A549 (cell line): Measurements from ENCODE around the gene AMPD3. TPM values are rescaled to one million over a fixed set of nuclear protein-coding genes. Genes with fewer than 3 reads are reported as not detected.

ENCODE experiments used
- ATAC-seq, 2 experiments: fragments of 200-7000 bp in 1 of 2; fragments of >200 bp in 1 of 2; cut with Nextera tagmentation in 1 of 2; cut with Tn5 transposase in 1 of 2; 3 replicates each; pipeline versions ENCODE4 v1.8.0 to v1.9.1; 2018 to 2020; ENCODE audit warnings: mild to moderate bottlenecking in 1 of 2, moderate library complexity in 1 of 2
- CTCF ChIA-PET: fragments of 300-600 bp; sonication (Branson Sonifier 250); formaldehyde crosslinking; extraction: SDS; loops from one replicate; lab custom pipeline; 2021; ENCODE audit warnings: antibody characterized with exemption, inconsistent platforms; lab: Yijun Ruan, JAX
- POLR2A ChIA-PET: fragments of 350-600 bp; formaldehyde crosslinking; extraction: SDS; loops from one replicate; lab custom pipeline; 2021; ENCODE audit warnings: antibody characterized with exemption, inconsistent platforms; lab: Yijun Ruan, JAX
- DNase-seq, 2 experiments: peaks; one replicate each; pipeline versions ENCODE4 v3.0.0 to v3.0.0-alpha.2; 2011 to 2016; ENCODE audit warnings: low read depth in 1 of 2, low spot score in 1 of 2
- FAIRE-seq: peaks from 2 replicates; lab custom pipeline; 2011; peaks lifted over from hg19 to GRCh38; lab: Jason Lieb, UNC
- H3K27ac ChIP-seq, 2 experiments: fragments of >200 bp; sonication (Bioruptor Twin); formaldehyde crosslinking; 3 replicates each; pipeline ENCODE4 v1.5.1; 2016 to 2017
- H3K4me1 ChIP-seq: fragments of >200 bp; sonication (Bioruptor Twin); formaldehyde crosslinking; 3 replicates; pipeline ENCODE4 v1.6.1; 2016
- H3K4me2 ChIP-seq: fragments of >200 bp; sonication (Bioruptor Twin); formaldehyde crosslinking; 3 replicates; pipeline ENCODE4 v1.6.1; 2016
- H3K4me3 ChIP-seq: fragments of >200 bp; sonication (Bioruptor Twin); formaldehyde crosslinking; 3 replicates; pipeline ENCODE4 v1.5.1; 2016
- H3K9me3 ChIP-seq: fragments of >200 bp; sonication (Bioruptor Twin); formaldehyde crosslinking; 3 replicates; pipeline ENCODE4 v1.6.1; 2016
- ATOH8 ChIP-seq: fragments of 250-450 bp; sonication (Bioruptor Pico); IDR thresholded peaks from 2 replicates; pipeline ENCODE4 v1.5.0; 2020; ENCODE audit warnings: low read depth, mild to moderate bottlenecking, moderate library complexity
- CBX2 ChIP-seq: fragments of 200-600 bp; sonication (generic); IDR thresholded peaks from 2 replicates; pipeline ENCODE4 v1.6.1; 2016; ENCODE audit warnings: low read depth, mild to moderate bottlenecking, borderline replicate concordance
- CBX8 ChIP-seq: fragments of 200-600 bp; sonication (generic); IDR thresholded peaks from 2 replicates; pipeline ENCODE4 v1.6.1; 2016
- CEBPB ChIP-seq, 2 experiments: fragments of >200 bp in 1 of 2; sonication (Bioruptor Twin) in 1 of 2; formaldehyde crosslinking in 1 of 2; IDR thresholded peaks; 2 replicates each; pipeline ENCODE4 v1.6.1; 2012 to 2016
- CHD2 ChIP-seq: fragments of 150-350 bp; IDR thresholded peaks from 2 replicates; pipeline ENCODE4 v1.6.1; 2014; ENCODE audit warnings: low read length; ENCODE audit not compliant: partially characterized antibody
- CHD4 ChIP-seq: fragments of 200-600 bp; sonication (generic); IDR thresholded peaks from 2 replicates; pipeline ENCODE4 v1.6.1; 2016; ENCODE audit warnings: antibody characterized with exemption, mild to moderate bottlenecking, borderline replicate concordance
- EHF ChIP-seq: fragments of 250-450 bp; sonication (Bioruptor Pico); IDR thresholded peaks from 2 replicates; pipeline ENCODE4 v1.5.0; 2020; ENCODE audit warnings: mild to moderate bottlenecking
- EHMT2 ChIP-seq: fragments of 200-600 bp; sonication (generic); IDR thresholded peaks from 2 replicates; pipeline ENCODE4 v1.6.1; 2016; ENCODE audit warnings: antibody characterized with exemption, low read depth, mild to moderate bottlenecking, moderate library complexity
- ELK1 ChIP-seq: fragments of 150-350 bp; IDR thresholded peaks from 2 replicates; pipeline ENCODE4 v1.6.1; 2014; ENCODE audit warnings: low read depth, mild to moderate bottlenecking, low read length
- EP300 ChIP-seq, 2 experiments: fragments of >200 bp; sonication (Bioruptor Twin); formaldehyde crosslinking; IDR thresholded peaks; 2 replicates in 1 of 2; 3 replicates in 1 of 2; pipeline ENCODE4 v1.6.1; 2016 to 2017
- FOSB ChIP-seq: fragments of 250-450 bp; sonication (Bioruptor Pico); IDR thresholded peaks from 2 replicates; pipeline ENCODE4 v1.5.0; 2020; ENCODE audit warnings: mild to moderate bottlenecking, moderate library complexity
- FOSL2 ChIP-seq, 2 experiments: fragments of 450-650 bp in 1 of 2; fragments of >200 bp in 1 of 2; sonication (Bioruptor Twin) in 1 of 2; formaldehyde crosslinking; IDR thresholded peaks; 2 replicates each; pipeline versions ENCODE4 v1.5.0 to v1.6.1; 2016 to 2020; ENCODE audit warnings: mild to moderate bottlenecking in 1 of 2, moderate library complexity in 1 of 2
- FOXS1 ChIP-seq: fragments of 250-450 bp; sonication (Bioruptor Pico); IDR thresholded peaks from 2 replicates; pipeline ENCODE4 v1.5.0; 2020; ENCODE audit warnings: mild to moderate bottlenecking, moderate library complexity
- GATA3 ChIP-seq: IDR thresholded peaks from 2 replicates; pipeline ENCODE4 v1.6.1; 2012; ENCODE audit warnings: borderline replicate concordance
- HDAC2 ChIP-seq: fragments of 200-600 bp; sonication (generic); IDR thresholded peaks from 2 replicates; pipeline ENCODE4 v1.6.1; 2016
- HES2 ChIP-seq: fragments of >200 bp; sonication (Bioruptor Twin); formaldehyde crosslinking; IDR thresholded peaks from 2 replicates; pipeline ENCODE4 v1.6.1; 2016
- HOXA7 ChIP-seq: fragments of 250-450 bp; sonication (Bioruptor Pico); IDR thresholded peaks from 2 replicates; pipeline ENCODE4 v1.5.0; 2020; ENCODE audit warnings: mild to moderate bottlenecking, moderate library complexity
- KDM1A ChIP-seq: fragments of 200-600 bp; sonication (generic); IDR thresholded peaks from 2 replicates; pipeline ENCODE4 v1.6.1; 2016; ENCODE audit warnings: low read depth, mild to moderate bottlenecking
- KDM5A ChIP-seq: fragments of 200-600 bp; sonication (generic); IDR thresholded peaks from 2 replicates; pipeline ENCODE4 v1.6.1; 2016; ENCODE audit warnings: antibody characterized with exemption, mild to moderate bottlenecking
- MAFK ChIP-seq: fragments of 450-650 bp; IDR thresholded peaks from 2 replicates; pipeline ENCODE4 v1.6.1; 2014; ENCODE audit not compliant: partially characterized antibody
- NPAS2 ChIP-seq: fragments of 250-450 bp; sonication (Bioruptor Pico); IDR thresholded peaks from 2 replicates; pipeline ENCODE4 v1.8.0; 2022; ENCODE audit warnings: mild to moderate bottlenecking, moderate library complexity, borderline replicate concordance
- PBX3 ChIP-seq: IDR thresholded peaks from 2 replicates; pipeline ENCODE4 v1.6.1; 2012
- PHF8 ChIP-seq: fragments of 200-600 bp; sonication (generic); IDR thresholded peaks from 2 replicates; pipeline ENCODE4 v1.6.1; 2016; ENCODE audit warnings: low read depth, mild to moderate bottlenecking, antibody characterized with exemption, moderate library complexity, borderline replicate concordance
- POLR2A ChIP-seq: IDR thresholded peaks from 2 replicates; pipeline ENCODE4 v1.6.1; 2012; ENCODE audit warnings: mild to moderate bottlenecking, low read length
- RARB ChIP-seq: fragments of 250-450 bp; sonication (Bioruptor Pico); IDR thresholded peaks from 2 replicates; pipeline ENCODE4 v1.8.0; 2021; ENCODE audit warnings: mild to moderate bottlenecking, moderate library complexity
- RNF2 ChIP-seq: fragments of 200-600 bp; sonication (generic); IDR thresholded peaks from 2 replicates; pipeline ENCODE4 v1.6.1; 2016; ENCODE audit warnings: low read depth, mild to moderate bottlenecking, antibody characterized with exemption, moderate library complexity, borderline replicate concordance
- SMC3 ChIP-seq: fragments of >200 bp; sonication (Bioruptor Twin); formaldehyde crosslinking; IDR thresholded peaks from 3 replicates; pipeline ENCODE4 v1.6.1; 2018; ENCODE audit warnings: inconsistent platforms
- TFCP2L1 ChIP-seq: fragments of 250-450 bp; sonication (Bioruptor Pico); IDR thresholded peaks from 2 replicates; pipeline ENCODE4 v1.5.0; 2021; ENCODE audit warnings: mild to moderate bottlenecking
- USF2 ChIP-seq: fragments of 450-650 bp; IDR thresholded peaks from 2 replicates; pipeline ENCODE4 v1.6.1; 2014; ENCODE audit warnings: antibody characterized with exemption
- ZC3H11A ChIP-seq: fragments of 450-650 bp; IDR thresholded peaks from 2 replicates; pipeline ENCODE4 v1.6.1; 2014; ENCODE audit warnings: antibody characterized with exemption, mild to moderate bottlenecking
- ZNF302 ChIP-seq: fragments of 250-450 bp; sonication (Bioruptor Pico); IDR thresholded peaks from 2 replicates; pipeline ENCODE4 v1.9.0; 2021; ENCODE audit warnings: inconsistent platforms, mild to moderate bottlenecking, moderate library complexity
- ZSCAN20 ChIP-seq: fragments of 250-450 bp; sonication (Bioruptor Pico); IDR thresholded peaks from 2 replicates; pipeline ENCODE4 v1.8.0; 2022; ENCODE audit warnings: mild to moderate bottlenecking, moderate library complexity
- WGBS: methylation state at CpG from one replicate; pipeline ENCODE4 v1.1.6; 2017; ENCODE audit errors: missing lambda C conversion rate; 5-methylcytosine and 5-hydroxymethylcytosine counted together
- polyA plus RNA-seq, 4 experiments: library from polyadenylated mRNA; depleted of rRNA in 3 of 4; stranded (reverse); fragments of >200 nt; fragmentation: RNase III in 1 of 4; extraction: RNeasy Plus Mini Kit Qiagen cat#74134 plus additional on column Dnase treatment in 1 of 4; gene quantifications; 2 replicates in 3 of 4; 3 replicates in 1 of 4; pipeline ENCODE4 v1.2.3, GENCODE V29; 2011 to 2017

The AMPD3 gene
- polyA plus RNA-seq, 2 of the 4 experiments (the other 2 are of a cell fraction) = 3.1 to 4.7 TPM

- H3K4me2 ChIP-seq = no peak overlapping the region
- no peak overlapping the region for H3K27ac ChIP-seq
- no peaks in the 10 kb centered on the region for H3K4me1 ChIP-seq
- H3K4me3 ChIP-seq = no peak overlapping the region
- TF ChIP-seq ATOH8 (CRISPR knock-in tag) = no peak
- no peak for TF ChIP-seq EP300 (IDR thresholded peaks at IDR 0.05)
- TF ChIP-seq FOXS1 (CRISPR knock-in tag) = no peak
- TF ChIP-seq TFCP2L1 (CRISPR knock-in tag) = no peak
- TF ChIP-seq HDAC2 = no peak
- TF ChIP-seq GATA3 = no peak
- TF ChIP-seq CEBPB (IDR thresholded peaks at IDR 0.05) = no peak
- TF ChIP-seq PHF8 = no peak
- TF ChIP-seq EHF = no peak
- no peak for TF ChIP-seq ZNF302 (CRISPR knock-in tag)
- TF ChIP-seq RARB (CRISPR knock-in tag) = no peak
- TF ChIP-seq CBX8 = no peak
- TF ChIP-seq NPAS2 (CRISPR knock-in tag) = no peak
- TF ChIP-seq HOXA7 (CRISPR knock-in tag) = no peak
- TF ChIP-seq SMC3 = no peak
- TF ChIP-seq USF2 = no peak
- TF ChIP-seq POLR2A = no peak
- no peak for DNase-seq
- WGBS = 27% methylated on average over 1 of the region's 1 CpG
- FAIRE-seq = no peak
- H3K9me3 ChIP-seq = peaks cover 11% of the 10 kb centered on the region; the same call in 2 of the 3 replicates
- ChIA-PET POLR2A (no interaction called here), CTCF (interaction anchor here (0.8 to 4.2 kb wide), 6 partner anchors 13 to 300 kb away, joined by 3 to 20 read pairs (median 4); no protein-coding TSS in a partner anchor)
- ATAC-seq = no peak
Observed at GRCh38 chr11:10428453-10428852, 26.6 kb upstream of the AMPD3 start.

GRCh38 chr11:10429526-10429925 lies 25.5 kb upstream of the AMPD3 start:
- CTCF ChIA-PET = interaction anchor here (0.8 to 1.7 kb wide), 7 partner anchors 12 to 298 kb away, joined by 3 to 5 read pairs (median 3); partner anchors contain the start of gene RNF141
- no peak overlapping the region for H3K27ac ChIP-seq
- no peaks in the 10 kb centered on the region for H3K4me1 ChIP-seq
- no peak for TF ChIP-seq ZC3H11A
- TF ChIP-seq, all 56 proteins: peak for 0
- ATAC-seq = no peak; a peak in 1 of 6 replicates
- no peak overlapping the region for H3K4me2 ChIP-seq
- no peak for DNase-seq
- FAIRE-seq = no peak
- 78% methylated on average over 2 of the region's 2 CpGs for WGBS
- POLR2A ChIA-PET = no interaction called here
- H3K9me3 ChIP-seq = peaks cover 11% of the 10 kb centered on the region; the same call in 2 of the 3 replicates
- H3K4me3 ChIP-seq = no peak overlapping the region

- 42% methylated on average over 1 of the region's 1 CpG for WGBS
- no peak for TF ChIP-seq ELK1
- TF ChIP-seq KDM1A = no peak
- no peak for TF ChIP-seq MAFK
- no peak for TF ChIP-seq ZSCAN20
- no peak for TF ChIP-seq FOSL2 (IDR thresholded peaks at IDR 0.05)
- no peak for TF ChIP-seq FOSL2 (CRISPR knock-in tag; IDR thresholded peaks at IDR 0.05)
- TF ChIP-seq RARB (CRISPR knock-in tag) = no peak
- TF ChIP-seq HES2 = no peak
- no peak for TF ChIP-seq HDAC2
- TF ChIP-seq PHF8 = no peak
- no peak for TF ChIP-seq RNF2
- no peak for TF ChIP-seq POLR2A
- TF ChIP-seq FOSB (CRISPR knock-in tag) = no peak
- no peak for TF ChIP-seq EHF
- no peak for TF ChIP-seq CHD2
- no peak for TF ChIP-seq PBX3
- no peak for TF ChIP-seq CHD4
- TF ChIP-seq CEBPB (IDR thresholded peaks at IDR 0.05) = no peak
- no peak for TF ChIP-seq EHMT2
- TF ChIP-seq CBX2 = no peak
- no peak for TF ChIP-seq KDM5A
- no peak for FAIRE-seq
- ChIA-PET POLR2A (no interaction called here), CTCF (interaction anchor here (0.7 kb wide), 1 partner anchor 23 kb away, joined by 3 read pairs; no protein-coding TSS in a partner anchor)
- Histone ChIP-seq H3K9me3 (no peaks in the 10 kb centered on the region), H3K4me3 (no peak overlapping the region), H3K4me2 (no peak overlapping the region), H3K27ac (no peak overlapping the region), H3K4me1 (no peaks in the 10 kb centered on the region)
- no peak for ATAC-seq
- DNase-seq = no peak
Observed at GRCh38 chr11:10432493-10432892, 22.6 kb upstream of the AMPD3 start.
